Mononuclear cell (primary cell): ENCODE results near the gene PXT1. TPM values are rescaled to one million over a fixed set of nuclear protein-coding genes. Genes with fewer than 3 reads are reported as not detected.
"Not testable (repeated sequence)": the region's sequence is repeated elsewhere in the genome, so short reads cannot be mapped to it uniquely, and the experiment has no call there.

ENCODE experiments used
- H3K27me3 ChIP-seq: 2 replicates; pipeline ENCODE4 v1.6.0; 2011; ENCODE audit warnings: low read length, control low read depth; ENCODE audit not compliant: insufficient read depth
- H3K4me1 ChIP-seq: 2 replicates; pipeline ENCODE4 v1.5.1; 2011; ENCODE audit warnings: mild to moderate bottlenecking, low read length, control low read depth; ENCODE audit not compliant: insufficient read depth
- H3K4me3 ChIP-seq: 2 replicates; pipeline ENCODE4 v1.5.1; 2011; ENCODE audit warnings: mild to moderate bottlenecking, low read length, moderate library complexity
- H3K9me3 ChIP-seq: 2 replicates; pipeline ENCODE4 v1.5.1; 2011; ENCODE audit warnings: low read depth, mild to moderate bottlenecking, control low read depth, low read length
- total RNA-seq: library from RNA; depleted of rRNA; stranded (reverse); fragments of >200 nt; gene quantifications from one replicate; pipeline ENCODE4 v1.2.3, GENCODE V29; 2012

The PXT1 gene
- total RNA-seq, 1 donor = 0.31 TPM

DNA sequence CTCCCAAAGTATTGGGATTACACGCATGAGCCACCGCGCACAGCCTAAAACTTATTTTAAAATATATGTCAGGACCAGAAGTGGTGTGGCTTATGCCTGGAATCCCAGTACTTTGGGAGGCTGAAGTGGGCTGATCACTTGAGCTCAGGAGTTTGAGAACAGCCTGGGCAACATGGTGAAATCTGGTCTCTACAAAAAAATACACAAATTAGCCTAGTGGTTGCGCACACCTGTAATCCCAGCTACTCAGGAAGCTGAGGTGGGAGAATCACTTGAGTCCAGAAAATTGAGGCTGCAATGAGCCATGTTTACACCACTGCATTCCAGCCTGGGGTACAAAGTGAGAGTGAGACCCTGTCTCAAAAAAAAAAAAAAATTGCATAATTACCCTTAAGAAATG lies 13.7 kb downstream of the PXT1 start:
- Histone ChIP-seq H3K27me3 (no peaks in the 10 kb centered on the region), H3K9me3 (no peaks in the 10 kb centered on the region), H3K4me3 (no peak overlapping the region), H3K4me1 (peaks cover under 1% of the 10 kb centered on the region)

DNA sequence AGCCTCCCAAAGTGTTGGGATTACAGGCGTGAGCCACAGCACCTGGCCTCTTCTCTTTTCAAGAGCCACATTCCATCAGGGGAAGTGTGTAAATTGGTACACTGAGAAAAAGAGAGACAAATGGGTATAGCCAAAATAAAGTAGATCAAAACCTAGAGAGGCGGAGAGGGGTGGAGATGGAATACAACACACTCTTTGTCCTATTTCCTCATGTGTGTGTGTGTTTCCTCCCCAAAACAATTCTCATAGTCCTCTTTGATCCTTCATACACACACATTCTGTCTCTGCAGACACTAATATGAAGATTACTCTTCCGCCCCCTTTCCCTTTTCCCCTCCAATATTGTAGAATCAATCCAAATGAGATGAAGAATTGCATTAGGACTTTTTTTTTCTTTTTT lies 16.0 kb downstream of the PXT1 start:
- no peak overlapping the region for H3K4me3 ChIP-seq
- peaks cover 10% of the 10 kb centered on the region for H3K4me1 ChIP-seq
- H3K27me3 ChIP-seq = no peaks in the 10 kb centered on the region
- H3K9me3 ChIP-seq = no peaks in the 10 kb centered on the region

DNA sequence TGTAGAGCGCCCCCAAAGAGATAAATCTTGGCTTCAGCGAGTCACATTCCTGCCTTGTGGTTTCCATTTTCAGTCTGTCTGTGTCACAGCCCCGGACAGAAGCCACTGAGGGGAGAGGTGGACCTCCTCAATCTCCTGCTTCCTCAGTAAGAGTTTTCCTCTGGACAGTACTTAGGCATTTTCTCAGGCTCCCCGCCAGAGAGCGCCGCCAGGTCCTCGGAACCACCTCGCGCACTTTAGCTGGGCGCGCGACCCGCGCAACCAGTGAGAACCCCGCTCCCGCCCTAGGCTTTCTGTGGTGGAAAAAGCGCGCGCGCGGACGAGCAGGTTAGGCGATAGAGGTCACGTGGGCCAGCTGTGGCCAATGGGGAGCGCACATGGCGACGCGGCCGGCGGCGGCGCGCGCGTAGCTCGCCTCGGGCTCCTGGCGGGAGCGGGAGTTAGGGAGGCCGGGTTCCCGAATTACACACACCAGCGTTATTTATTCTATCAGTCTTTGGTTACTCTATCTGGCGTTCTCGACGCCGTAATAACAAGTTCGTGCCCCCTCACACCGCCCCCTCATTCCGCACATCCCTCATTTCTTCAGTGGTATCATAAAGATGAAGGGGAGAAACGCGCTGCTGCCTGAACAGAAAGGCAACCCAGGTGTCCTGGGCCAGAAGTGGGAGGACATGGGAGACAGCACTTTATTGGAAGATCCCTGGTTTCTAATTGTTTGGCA lies 19.4 kb downstream of the PXT1 start:
- peaks cover 10% of the 10 kb centered on the region for H3K4me1 ChIP-seq
- no peaks in the 10 kb centered on the region for H3K27me3 ChIP-seq
- no peaks in the 10 kb centered on the region for H3K9me3 ChIP-seq
- H3K4me3 ChIP-seq = peak overlapping the region; percentile 53

DNA sequence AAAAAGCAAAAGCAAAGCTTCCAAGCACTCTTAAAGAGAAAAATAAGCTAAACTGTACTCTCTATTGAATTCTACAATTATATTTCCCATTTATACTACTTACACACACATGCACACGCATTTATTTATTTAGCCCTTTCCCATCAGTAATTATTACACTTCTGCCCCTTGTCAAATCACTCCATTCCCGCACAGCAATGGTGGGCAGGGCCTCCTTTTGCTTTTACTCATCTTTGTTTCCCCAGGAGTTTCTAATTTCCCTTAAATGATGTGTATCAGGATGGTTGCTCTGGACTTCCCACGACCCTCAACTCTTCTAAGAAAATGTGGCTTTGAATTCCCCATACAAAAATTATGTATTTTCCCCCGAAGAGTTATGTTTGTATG lies 19.9 kb downstream of the PXT1 start:
- H3K27me3 ChIP-seq = no peaks in the 10 kb centered on the region

DNA sequence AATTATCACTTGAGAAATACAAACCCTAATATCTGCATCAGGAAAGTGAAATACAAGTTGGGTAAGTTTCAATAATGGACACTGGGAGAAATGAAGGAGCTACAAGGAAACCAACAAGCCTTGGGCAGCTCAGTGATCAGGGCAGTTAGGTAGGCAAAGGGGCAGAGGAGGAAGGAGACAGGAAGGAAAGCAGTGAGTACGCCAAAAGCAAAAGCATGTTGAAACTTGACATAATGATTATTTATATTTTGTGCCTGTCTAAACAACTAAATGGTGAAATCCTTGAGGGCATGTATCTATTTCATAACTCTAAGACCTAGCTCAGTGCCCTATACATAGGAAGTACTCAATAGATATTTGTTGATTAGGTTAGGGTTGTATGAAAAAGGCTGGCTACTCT lies 23.3 kb downstream of the PXT1 start:
- H3K4me1 ChIP-seq = peaks cover 10% of the 10 kb centered on the region
- H3K4me3 ChIP-seq = no peak overlapping the region
- H3K9me3 ChIP-seq = no peaks in the 10 kb centered on the region
- H3K27me3 ChIP-seq = no peaks in the 10 kb centered on the region

More for the DNA sequence above, 19.9 kb downstream of the PXT1 start:
- H3K4me3 ChIP-seq = peak overlapping the region; percentile 53
- H3K4me1 ChIP-seq = peaks cover 10% of the 10 kb centered on the region
- H3K9me3 ChIP-seq = no peaks in the 10 kb centered on the region

DNA sequence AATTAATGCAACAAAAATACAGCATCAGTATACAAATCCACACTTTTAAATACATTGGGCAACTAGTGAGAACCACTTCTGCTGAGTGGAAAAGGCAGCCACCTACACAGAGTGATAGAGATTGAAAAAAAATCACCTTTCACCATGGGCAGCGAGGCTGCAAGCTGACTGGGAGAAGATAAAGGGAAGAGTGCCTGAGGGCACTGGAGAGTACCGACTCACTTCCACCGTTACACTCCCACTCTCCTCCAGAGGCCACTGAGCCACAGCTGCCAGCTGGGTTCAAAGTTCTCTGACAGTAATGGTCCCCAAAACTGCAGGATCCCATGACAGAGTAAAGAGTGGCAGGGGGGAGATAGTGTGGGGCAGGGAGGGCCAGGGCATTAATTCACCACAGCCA lies 24.1 kb downstream of the PXT1 start:
- Histone ChIP-seq H3K4me1 (peaks cover 6% of the 10 kb centered on the region), H3K4me3 (no peak overlapping the region), H3K9me3 (no peaks in the 10 kb centered on the region), H3K27me3 (no peaks in the 10 kb centered on the region)

DNA sequence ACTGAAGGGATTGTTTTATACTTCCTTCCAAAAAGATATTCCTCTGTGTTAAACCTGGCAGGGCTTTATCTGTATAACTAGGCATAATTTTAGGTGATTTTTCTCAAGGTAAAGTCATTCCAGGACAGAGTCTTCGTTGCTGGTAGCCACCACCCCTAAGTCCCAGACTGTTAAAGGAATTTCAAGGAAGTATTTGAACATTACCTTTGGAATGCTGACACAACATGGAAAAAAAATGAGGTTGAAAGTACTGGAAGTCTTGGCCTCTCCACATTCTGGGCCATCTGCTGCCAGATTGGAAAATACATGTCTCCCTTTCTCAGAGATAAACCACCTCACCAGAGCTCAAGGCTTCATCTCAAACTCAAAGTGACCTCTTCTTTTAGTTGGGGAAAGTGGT lies 28.2 kb downstream of the PXT1 start:
- H3K4me3 ChIP-seq = no peak overlapping the region
- H3K9me3 ChIP-seq = no peaks in the 10 kb centered on the region
- H3K4me1 ChIP-seq = no peaks in the 10 kb centered on the region
- no peaks in the 10 kb centered on the region for H3K27me3 ChIP-seq

DNA sequence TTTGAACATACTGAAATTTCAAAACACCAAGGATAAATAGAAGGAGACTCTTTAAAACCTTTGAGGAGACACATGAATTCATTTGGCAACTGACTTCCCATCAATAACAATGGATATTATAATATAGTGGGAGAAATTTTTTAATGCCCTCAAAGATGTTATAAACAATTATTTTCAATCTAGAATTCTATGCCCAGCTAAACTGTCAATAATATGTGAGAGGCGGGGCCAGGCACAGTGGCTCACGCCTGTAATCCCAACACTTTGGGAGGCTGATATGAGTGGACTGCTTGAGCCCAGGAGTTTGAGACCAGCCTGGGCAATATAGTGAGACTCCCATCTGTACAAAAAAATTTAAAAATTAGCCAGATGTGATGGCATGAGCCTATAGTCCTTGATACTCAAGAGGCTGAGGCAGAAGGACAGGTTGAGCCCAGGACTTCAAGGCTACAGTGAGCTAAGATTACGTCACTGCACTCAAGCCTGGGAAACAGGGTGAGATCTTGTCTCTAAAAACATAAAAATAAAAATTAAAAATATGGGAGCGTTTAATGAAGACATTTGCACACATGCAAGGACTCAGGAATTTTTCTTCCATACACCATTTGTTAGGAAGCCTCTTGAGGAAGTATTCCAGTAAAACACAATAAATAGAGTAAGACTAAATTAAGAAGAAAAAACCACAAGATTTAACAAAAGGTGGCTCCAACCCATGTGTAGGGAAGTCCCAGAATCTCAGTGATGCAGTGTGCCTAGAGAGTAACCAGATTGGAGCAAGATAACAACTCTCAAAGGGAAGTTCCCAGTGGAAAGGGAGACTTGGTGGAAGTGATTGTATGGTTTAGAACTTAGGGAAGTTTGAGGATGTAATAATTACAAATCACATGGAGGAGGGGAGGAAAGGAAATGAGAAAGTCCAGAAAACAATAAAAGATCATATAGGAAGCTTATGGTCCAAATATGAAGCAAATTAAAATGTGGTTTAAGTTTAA lies 28.9 kb downstream of the PXT1 start:
- H3K27me3 ChIP-seq = no peaks in the 10 kb centered on the region
- H3K4me3 ChIP-seq = no peak overlapping the region
- no peaks in the 10 kb centered on the region for H3K9me3 ChIP-seq
- H3K4me1 ChIP-seq = no peaks in the 10 kb centered on the region

DNA sequence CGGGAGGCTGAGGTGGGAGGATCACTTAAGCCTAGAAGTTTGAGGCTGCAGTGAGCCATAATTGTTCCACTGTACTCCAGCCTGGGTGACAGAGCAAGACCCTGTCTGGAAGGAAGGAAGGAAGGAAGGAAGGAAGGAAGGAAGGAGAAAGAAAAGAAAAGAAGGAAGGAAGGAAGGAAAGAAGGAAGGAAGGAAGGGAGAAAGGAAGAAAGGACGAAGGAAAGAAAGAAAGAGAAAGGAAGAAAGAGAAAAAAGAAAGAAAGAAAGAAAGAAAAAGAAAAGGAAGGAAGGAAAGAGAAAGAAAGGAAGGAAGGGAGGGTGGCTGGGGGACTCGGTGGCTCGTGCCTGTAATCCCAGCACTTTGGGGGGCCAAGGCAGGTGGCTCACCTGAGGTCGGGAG lies 32.9 kb downstream of the PXT1 start:
- not testable (repeated sequence) for H3K9me3 ChIP-seq, H3K27me3 ChIP-seq, H3K4me1 ChIP-seq, H3K4me3 ChIP-seq

DNA sequence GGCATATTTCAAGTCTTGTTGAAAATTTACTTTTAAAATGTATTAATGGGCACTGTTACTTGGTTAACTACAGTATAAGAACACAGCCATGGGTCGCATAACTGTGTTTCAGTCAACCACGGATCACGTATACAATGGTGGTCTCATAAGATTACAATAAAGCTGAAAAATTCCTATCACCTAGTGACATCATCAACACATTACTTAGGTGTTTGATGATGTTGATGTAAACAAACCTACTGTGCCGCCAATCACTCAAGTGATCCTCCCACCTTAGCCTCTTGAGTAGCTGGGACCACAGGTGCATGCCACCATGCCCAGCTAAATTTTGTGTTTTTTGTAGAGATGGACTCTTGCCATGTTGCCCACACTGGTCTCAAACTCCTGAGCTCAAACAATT lies 38.5 kb downstream of the PXT1 start:
- Histone ChIP-seq H3K27me3 (no peaks in the 10 kb centered on the region), H3K4me3 (no peak overlapping the region), H3K4me1 (no peaks in the 10 kb centered on the region), H3K9me3 (no peaks in the 10 kb centered on the region)

DNA sequence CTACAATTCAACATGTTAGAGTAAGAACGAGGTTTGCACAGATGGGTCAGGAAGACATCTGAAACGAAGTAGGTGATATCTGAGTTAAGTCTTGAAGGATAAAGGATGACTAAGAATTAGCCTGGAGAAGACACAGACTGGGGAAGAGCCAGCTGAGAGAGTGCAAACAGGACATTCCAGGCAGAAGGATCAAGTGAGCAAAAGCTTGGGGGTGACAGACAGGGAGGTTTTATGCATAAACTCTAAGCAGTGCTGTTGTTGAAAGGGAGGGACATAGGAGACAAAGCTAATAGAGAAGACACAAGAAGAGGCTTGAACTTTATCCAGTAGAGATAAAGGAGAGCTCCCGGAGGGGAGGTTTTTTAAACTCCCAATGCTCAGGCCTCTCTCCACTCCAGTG lies 40.2 kb downstream of the PXT1 start:
- H3K9me3 ChIP-seq = no peaks in the 10 kb centered on the region
- no peaks in the 10 kb centered on the region for H3K4me1 ChIP-seq
- no peak overlapping the region for H3K4me3 ChIP-seq
- no peaks in the 10 kb centered on the region for H3K27me3 ChIP-seq

DNA sequence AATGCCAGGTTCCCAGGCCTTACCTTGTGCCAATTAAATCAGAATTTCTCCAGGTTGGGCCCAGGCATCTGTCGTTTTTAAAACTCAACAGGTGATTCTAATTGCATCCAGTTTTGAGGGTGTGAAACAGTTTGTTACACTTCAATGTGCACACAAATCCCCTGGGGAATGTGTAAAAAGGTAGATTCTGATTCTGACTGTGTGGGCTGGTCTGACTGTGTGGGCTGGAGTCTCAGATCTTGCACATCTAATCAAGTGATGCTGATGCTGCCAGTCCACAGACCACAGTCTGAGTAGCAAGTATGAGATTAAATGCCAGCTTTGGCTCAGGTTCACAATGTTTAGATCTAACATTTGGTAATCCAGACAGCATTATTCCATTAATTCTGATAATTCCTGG lies 42.7 kb downstream of the PXT1 start:
- Histone ChIP-seq H3K4me1 (no peaks in the 10 kb centered on the region), H3K27me3 (no peaks in the 10 kb centered on the region), H3K4me3 (no peak overlapping the region), H3K9me3 (no peaks in the 10 kb centered on the region)

DNA sequence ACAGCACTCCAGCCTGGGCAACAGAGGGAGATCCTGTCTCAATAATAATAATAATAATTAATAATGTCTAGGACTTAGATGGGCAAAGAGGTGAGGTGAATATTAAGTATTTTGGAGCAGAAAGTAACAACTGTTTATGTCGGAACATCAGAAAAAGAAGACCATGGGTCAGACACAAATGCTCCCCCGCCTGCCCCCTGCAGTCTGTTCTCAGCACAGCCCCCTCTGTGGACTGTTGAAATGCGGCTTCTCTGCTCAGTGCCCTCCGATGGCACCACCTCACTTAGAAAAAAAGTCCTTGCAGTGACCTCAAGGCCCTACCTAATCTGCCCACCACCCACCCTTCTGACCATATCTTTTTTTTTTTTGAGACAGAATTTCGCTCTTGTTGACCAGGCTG lies 50.0 kb downstream of the PXT1 start:
- Histone ChIP-seq H3K4me1 (peaks cover 7% of the 10 kb centered on the region), H3K4me3 (no peak overlapping the region), H3K9me3 (no peaks in the 10 kb centered on the region), H3K27me3 (peaks cover 25% of the 10 kb centered on the region)

DNA sequence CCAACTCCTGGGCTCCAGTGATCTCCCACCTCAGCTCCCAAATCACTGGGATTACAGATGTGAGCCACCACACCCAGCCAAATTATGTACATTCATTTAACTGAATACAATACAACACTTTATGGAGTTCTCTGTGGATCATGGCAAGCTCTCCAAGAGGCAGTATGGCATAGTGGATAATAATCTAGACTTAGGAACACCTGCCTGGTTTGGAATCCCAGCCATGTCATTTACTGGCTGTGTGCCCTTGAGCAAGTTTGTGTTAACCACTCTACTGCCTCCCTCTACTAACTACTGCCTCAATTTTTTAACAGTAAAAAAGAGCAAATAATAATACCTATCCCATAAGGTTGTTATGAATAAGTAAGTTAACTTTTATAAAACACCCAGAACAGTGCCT lies 53.3 kb downstream of the PXT1 start:
- Histone ChIP-seq H3K4me3 (no peak overlapping the region), H3K27me3 (peaks cover 36% of the 10 kb centered on the region), H3K9me3 (no peaks in the 10 kb centered on the region), H3K4me1 (peaks cover 24% of the 10 kb centered on the region)

DNA sequence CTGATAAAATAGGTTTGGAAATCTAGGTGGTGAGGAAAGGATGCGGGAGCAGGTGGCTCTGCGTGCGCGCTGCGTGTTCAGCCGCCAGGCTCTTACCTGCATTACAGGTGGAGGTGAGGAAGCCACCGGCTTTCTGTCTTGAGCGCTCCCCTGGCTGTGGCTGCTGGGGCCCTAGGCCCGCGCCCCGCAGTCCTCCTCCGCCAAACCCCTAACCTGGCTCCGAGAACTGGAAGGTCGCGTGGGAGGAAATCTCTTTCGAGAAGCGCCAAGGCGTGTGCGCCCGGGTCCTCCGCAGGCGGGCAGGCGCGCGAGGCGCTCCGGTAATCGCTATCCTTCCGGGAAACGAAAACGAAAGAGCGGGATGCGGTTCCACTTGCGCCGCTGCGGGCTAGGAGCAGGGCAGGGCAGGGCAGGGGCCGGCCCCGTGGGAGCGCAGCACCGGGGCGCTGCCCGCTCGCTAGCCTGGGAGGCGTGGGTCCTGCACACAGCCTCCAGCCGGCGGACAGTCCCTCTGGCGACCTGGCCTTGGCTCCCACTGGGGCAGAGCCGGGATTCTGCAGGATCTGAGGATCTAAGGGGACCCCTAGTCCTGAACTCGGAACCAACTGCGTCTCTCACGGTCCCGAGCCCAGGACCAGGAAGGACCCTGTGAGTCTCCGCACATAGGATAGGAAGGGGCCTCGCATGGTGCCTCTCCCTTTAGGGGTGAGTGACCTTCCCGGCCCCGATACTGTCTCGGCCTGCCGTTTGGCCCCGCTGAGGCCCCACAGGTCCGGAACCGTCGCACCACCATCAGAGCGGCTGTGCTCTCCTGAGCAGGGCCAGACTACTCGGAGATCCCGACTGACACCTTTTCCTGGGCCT lies 55.0 kb downstream of the PXT1 start, which contains the start of gene ETV7:
ETV7 (minus strand) TSS at position 230 of the 864 bp plus-strand sequence; CDS start at position 102, 128 bp downstream.
- Histone ChIP-seq H3K27me3 (peaks cover 36% of the 10 kb centered on the region), H3K4me3 (peak within 1 kb of the TSS; percentile 55), H3K9me3 (no peaks in the 10 kb centered on the region), H3K4me1 (peaks cover 24% of the 10 kb centered on the region)
